Esophagus muscularis mucosa (tissue), 4 donors: ENCODE measurements around the gene ST6GAL1. TPM values are rescaled to one million over a fixed set of nuclear protein-coding genes. Genes with fewer than 3 reads are reported as not detected.
"Not testable (repeated sequence)": the region's sequence is repeated elsewhere in the genome, so short reads cannot be mapped to it uniquely, and the experiment has no call there.

Experiments used
- DNase-seq: peaks from one replicate; pipeline ENCODE4 v3.0.0-alpha.2; 2017; ENCODE audit errors: extremely low spot score
- H3K27ac ChIP-seq, 4 donors: fragments of 200-600 bp; sonication (generic); replicated peaks in 1 of 4; 1 replicate in 3 of 4; 2 replicates in 1 of 4; pipeline ENCODE4 v1.5.1; 2016 to 2019; ENCODE audit warnings: mild to moderate bottlenecking in 1 of 4
- H3K27me3 ChIP-seq, 4 donors: fragments of 200-600 bp; sonication (generic); one replicate each; pipeline versions ENCODE4 v1.5.1 to v1.6.0; 2016 to 2019
- H3K36me3 ChIP-seq, 4 donors: fragments of 200-600 bp; sonication (generic); one replicate each; pipeline ENCODE4 v1.5.1; 2016 to 2019
- H3K4me1 ChIP-seq, 4 donors: fragments of 200-600 bp; sonication (generic); one replicate each; pipeline ENCODE4 v1.5.1; 2016 to 2019
- H3K4me3 ChIP-seq, 4 donors: fragments of 200-600 bp; sonication (generic); 1 replicate in 2 of 4; 2 replicates in 2 of 4; pipeline ENCODE4 v1.5.1; 2016 to 2019; ENCODE audit warnings: mild to moderate bottlenecking in 4 of 4, moderate library complexity in 1 of 4
- H3K9me3 ChIP-seq, 4 donors: fragments of 200-600 bp; sonication (generic); 1 replicate in 3 of 4; 2 replicates in 1 of 4; pipeline ENCODE4 v1.5.1; 2016 to 2019
- EP300 ChIP-seq: sonication (generic); formaldehyde crosslinking; IDR thresholded peaks from one replicate; pipeline ENCODE4 v1.6.1; 2017; ENCODE audit warnings: antibody characterized with exemption
- POLR2A ChIP-seq: fragments of 450-650 bp; IDR thresholded peaks from one replicate; pipeline ENCODE4 v1.6.1; 2017; ENCODE audit warnings: antibody characterized with exemption, moderate library complexity, mild to moderate bottlenecking, low read depth
- POLR2AphosphoS5 ChIP-seq, 2 donors: sonication (generic); formaldehyde crosslinking; IDR thresholded peaks; one replicate each; pipeline ENCODE4 v1.6.1; 2017; ENCODE audit warnings: antibody characterized with exemption in 2 of 2
- WGBS: methylation state at CpG from one replicate; pipeline ENCODE4 v1.1.5; 2018; 5-methylcytosine and 5-hydroxymethylcytosine counted together
- intact Hi-C: fragments of 100-400 bp; cut with DNase I; formaldehyde crosslinking; loops from one replicate; pipeline ENCODE4 v1.15.1; 2023
- total RNA-seq, 4 donors: library from RNA; depleted of rRNA; stranded (reverse); fragments of >200 nt; gene quantifications; one replicate each; pipeline versions ENCODE4 v1.1.0 to v1.2.1, GENCODE V29; 2016
- TF ChIP-seq, protein P1 (sequence below), 3 experiments: fragments of 200-600 bp in 2 of 3; fragments of 450-650 bp in 1 of 3; sonication (generic) in 2 of 3; IDR thresholded peaks; one replicate each; pipeline ENCODE4 v1.5.1; 2017 to 2019; ENCODE audit warnings: antibody characterized with exemption in 3 of 3, mild to moderate bottlenecking in 2 of 3, moderate library complexity in 1 of 3

The ST6GAL1 gene, protein sequence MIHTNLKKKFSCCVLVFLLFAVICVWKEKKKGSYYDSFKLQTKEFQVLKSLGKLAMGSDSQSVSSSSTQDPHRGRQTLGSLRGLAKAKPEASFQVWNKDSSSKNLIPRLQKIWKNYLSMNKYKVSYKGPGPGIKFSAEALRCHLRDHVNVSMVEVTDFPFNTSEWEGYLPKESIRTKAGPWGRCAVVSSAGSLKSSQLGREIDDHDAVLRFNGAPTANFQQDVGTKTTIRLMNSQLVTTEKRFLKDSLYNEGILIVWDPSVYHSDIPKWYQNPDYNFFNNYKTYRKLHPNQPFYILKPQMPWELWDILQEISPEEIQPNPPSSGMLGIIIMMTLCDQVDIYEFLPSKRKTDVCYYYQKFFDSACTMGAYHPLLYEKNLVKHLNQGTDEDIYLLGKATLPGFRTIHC
- total RNA-seq: 10 to 100 TPM; 15.4 to 29.6 (median 24.4) TPM

DNA sequence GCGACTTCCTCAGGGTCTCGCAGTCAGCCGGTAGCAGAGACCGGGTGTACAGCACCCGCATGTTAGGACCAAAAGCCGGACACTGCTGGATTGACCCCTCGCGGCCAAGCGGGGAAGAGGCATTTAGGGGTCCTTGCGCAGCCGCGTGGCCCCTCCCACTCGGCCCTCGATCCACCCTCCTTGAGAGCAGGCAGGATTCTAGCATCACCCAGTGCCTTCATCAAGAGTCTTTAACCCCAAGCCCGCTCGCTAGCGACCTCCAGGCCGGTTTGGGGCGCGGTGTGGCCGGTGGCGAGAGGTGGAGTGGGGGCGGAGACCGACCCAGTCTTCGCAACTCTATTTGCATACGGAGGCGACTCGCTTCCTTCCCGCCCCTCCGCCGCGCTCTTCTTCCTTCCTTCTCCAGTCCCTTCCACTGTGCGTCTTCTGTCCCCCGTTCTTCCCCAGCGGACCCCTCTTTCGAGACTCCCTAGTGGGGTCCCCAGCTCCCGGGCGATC, at the start of gene ST6GAL1:
ST6GAL1 (plus strand) TSS at position 384 of the 498 bp plus-strand sequence. CDS start 112,178 bp downstream, outside the sequence.
- Histone ChIP-seq H3K27ac (peak within 1 kb of the TSS; percentile 62 to 83 (median 73)), H3K9me3 (no peaks in the 10 kb centered on the region), H3K36me3 (no peaks in the 10 kb centered on the region), H3K4me3 (peak within 1 kb of the TSS; percentile 63 to 76 (median 66)), H3K27me3 (peaks cover 0 to 24% (median 0%) of the 10 kb centered on the region in 4 donors), H3K4me1 (peaks cover 21 to 45% (median 32%) of the 10 kb centered on the region in 4 donors)
- WGBS: 2% methylated on average over 30 of the region's 38 CpGs
- DNase-seq: peak; percentile 93
- intact Hi-C loops: no loop called here
- no peak for TF ChIP-seq EP300
- no peak for TF ChIP-seq POLR2A
- TF ChIP-seq, protein P1, sequence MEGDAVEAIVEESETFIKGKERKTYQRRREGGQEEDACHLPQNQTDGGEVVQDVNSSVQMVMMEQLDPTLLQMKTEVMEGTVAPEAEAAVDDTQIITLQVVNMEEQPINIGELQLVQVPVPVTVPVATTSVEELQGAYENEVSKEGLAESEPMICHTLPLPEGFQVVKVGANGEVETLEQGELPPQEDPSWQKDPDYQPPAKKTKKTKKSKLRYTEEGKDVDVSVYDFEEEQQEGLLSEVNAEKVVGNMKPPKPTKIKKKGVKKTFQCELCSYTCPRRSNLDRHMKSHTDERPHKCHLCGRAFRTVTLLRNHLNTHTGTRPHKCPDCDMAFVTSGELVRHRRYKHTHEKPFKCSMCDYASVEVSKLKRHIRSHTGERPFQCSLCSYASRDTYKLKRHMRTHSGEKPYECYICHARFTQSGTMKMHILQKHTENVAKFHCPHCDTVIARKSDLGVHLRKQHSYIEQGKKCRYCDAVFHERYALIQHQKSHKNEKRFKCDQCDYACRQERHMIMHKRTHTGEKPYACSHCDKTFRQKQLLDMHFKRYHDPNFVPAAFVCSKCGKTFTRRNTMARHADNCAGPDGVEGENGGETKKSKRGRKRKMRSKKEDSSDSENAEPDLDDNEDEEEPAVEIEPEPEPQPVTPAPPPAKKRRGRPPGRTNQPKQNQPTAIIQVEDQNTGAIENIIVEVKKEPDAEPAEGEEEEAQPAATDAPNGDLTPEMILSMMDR (IDR thresholded peaks at IDR 0.05): peak in 1 of 3 experiments; percentile 46
- peak; percentile 37 to 70 for TF ChIP-seq POLR2AphosphoS5 (IDR thresholded peaks at IDR 0.05)

DNA sequence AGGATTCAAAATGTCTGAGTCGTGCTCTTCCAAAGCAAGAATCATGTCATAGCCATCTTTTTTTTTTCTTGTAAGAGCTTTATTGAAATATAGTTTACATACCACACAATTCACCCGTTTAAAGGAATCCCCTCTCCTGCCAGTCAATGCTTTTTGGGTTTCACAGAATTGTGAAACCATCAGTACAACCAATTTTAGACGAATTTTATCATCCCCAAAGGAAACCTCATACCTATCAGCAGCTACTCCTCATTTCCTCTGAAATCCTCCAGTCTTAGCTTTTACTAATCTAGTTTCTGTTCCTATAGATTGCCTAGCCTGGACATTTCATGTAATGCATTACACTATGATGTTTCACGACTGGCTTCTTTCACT, 48.2 kb upstream of the ST6GAL1 start:
- Histone ChIP-seq H3K4me1 (no peaks in the 10 kb centered on the region), H3K27ac (no peak overlapping the region), H3K27me3 (no peaks in the 10 kb centered on the region), H3K4me3 (no peak overlapping the region), H3K36me3 (no peaks in the 10 kb centered on the region), H3K9me3 (no peaks in the 10 kb centered on the region)
- intact Hi-C loops: no loop called here
- 54% methylated on average over 4 of the region's 4 CpGs for WGBS
- no peak for TF ChIP-seq POLR2AphosphoS5 (IDR thresholded peaks at IDR 0.05)
- no peak for TF ChIP-seq POLR2A
- no peak for TF ChIP-seq EP300
- TF ChIP-seq, protein P1 (IDR thresholded peaks at IDR 0.05): no peak
- no peak for DNase-seq

DNA sequence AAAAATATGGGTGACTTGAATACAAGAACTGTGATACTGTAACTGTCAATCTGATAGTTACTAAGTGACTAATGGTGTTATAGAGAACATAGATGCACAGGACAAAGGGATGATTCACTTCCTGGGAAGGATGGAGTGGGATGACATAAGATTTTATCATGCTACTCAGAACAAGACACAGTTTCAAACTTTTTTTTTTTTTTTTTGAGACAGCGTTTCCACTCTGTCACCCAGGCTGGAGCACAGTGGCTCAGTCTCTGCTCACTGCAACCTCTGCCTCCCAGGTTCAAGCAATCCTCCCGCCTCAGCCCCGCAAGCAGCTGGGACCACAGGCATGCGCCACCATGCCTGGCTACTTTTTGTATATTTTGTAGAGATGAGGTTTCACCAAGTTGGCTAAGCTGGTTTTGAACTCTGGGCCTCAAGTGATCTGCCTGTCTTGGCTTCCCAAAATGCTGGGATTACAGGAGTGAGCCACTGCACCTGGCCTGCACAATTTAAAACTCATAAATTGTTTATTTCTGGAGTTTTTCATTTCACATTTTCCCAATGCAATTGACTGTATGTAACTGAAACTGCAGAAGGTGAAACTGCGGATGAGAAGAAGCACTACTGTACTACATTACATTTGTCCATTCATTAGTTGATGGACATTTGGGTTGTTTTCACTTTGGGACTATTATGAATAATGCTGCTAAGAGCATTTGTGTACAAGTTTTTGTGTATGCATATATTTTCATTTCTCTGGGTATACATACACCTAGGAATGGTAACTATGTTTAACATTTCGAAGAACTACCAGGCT, 47.2 kb upstream of the ST6GAL1 start:
- no peaks in the 10 kb centered on the region for H3K4me1 ChIP-seq
- no peaks in the 10 kb centered on the region for H3K36me3 ChIP-seq
- no peak overlapping the region for H3K4me3 ChIP-seq
- no peak for TF ChIP-seq POLR2AphosphoS5 (IDR thresholded peaks at IDR 0.05)
- TF ChIP-seq EP300: no peak
- TF ChIP-seq, protein P1 (IDR thresholded peaks at IDR 0.05): no peak
- no peak for TF ChIP-seq POLR2A
- WGBS: 86% methylated on average over 6 of the region's 6 CpGs
- DNase-seq: peak; percentile 60
- no peaks in the 10 kb centered on the region for H3K9me3 ChIP-seq
- H3K27me3 ChIP-seq: no peaks in the 10 kb centered on the region
- intact Hi-C loops: no loop called here
- no peak overlapping the region for H3K27ac ChIP-seq

DNA sequence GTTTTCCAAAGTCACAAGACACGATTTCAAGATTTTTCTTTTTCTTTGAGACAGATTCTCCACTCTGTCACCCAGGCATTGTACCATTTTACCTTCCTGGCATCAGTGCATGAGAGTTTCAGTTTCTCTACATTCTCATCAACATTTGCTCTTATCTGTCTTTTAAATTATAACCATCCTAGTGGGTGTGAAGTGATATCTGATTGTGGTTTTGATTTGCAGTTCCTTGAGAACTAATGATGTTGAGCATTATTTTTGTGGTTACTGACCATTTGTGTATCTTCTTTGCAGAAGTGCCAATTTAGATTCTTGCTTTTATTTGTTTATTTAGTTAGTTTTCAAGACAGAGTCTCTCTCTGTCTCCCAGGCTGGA, 46.7 kb upstream of the ST6GAL1 start:
- no peak overlapping the region for H3K27ac ChIP-seq
- H3K9me3 ChIP-seq: no peaks in the 10 kb centered on the region
- H3K36me3 ChIP-seq: no peaks in the 10 kb centered on the region
- no peak for DNase-seq
- H3K4me1 ChIP-seq: no peaks in the 10 kb centered on the region
- intact Hi-C loops: no loop called here
- H3K27me3 ChIP-seq: no peaks in the 10 kb centered on the region
- 79% methylated on average over 1 of the region's 1 CpG for WGBS
- H3K4me3 ChIP-seq: no peak overlapping the region
- TF ChIP-seq POLR2AphosphoS5 (IDR thresholded peaks at IDR 0.05) (no peak), POLR2A (no peak), EP300 (no peak)
- TF ChIP-seq, protein P1 (IDR thresholded peaks at IDR 0.05): no peak

DNA sequence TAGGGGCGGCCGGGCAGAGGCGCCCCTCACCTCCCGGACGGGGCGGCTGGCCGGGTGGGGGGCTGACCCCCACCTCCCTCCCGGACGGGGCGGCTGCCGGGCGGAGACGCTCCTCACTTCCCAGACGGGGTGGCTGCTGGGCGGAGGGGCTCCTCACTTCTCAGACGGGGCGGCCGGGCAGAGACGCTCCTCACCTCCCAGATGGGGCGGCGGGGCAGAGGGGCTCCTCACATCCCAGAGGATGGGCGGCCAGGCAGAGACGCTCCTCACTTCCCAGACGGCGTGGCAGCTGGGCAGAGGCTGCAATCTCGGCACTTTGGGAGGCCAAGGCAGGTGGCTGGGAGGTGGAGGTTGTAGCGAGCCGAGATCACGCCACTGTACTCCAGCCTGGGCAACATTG, 45.5 kb upstream of the ST6GAL1 start:
- H3K36me3 ChIP-seq, H3K9me3 ChIP-seq, H3K4me3 ChIP-seq, H3K27ac ChIP-seq, H3K4me1 ChIP-seq, intact Hi-C loops, DNase-seq, H3K27me3 ChIP-seq: not testable (repeated sequence)
- WGBS: 95% methylated on average over 11 of the region's 29 CpGs
